Esophagus muscularis mucosa (tissue), 4 donors: ENCODE data around the gene NUP188. TPM values are rescaled to one million over a fixed set of nuclear protein-coding genes. Genes with fewer than 3 reads are reported as not detected.
A peak's percentile ranks its signal among the peaks of the same experiment; 100 is the strongest.

Experiments used
- DNase-seq: peaks from one replicate; pipeline ENCODE4 v3.0.0-alpha.2; 2017; ENCODE audit errors: extremely low spot score
- H3K27ac ChIP-seq, 4 donors: fragments of 200-600 bp; sonication (generic); replicated peaks in 1 of 4; 1 replicate in 3 of 4; 2 replicates in 1 of 4; pipeline ENCODE4 v1.5.1; 2016 to 2019; ENCODE audit warnings: mild to moderate bottlenecking in 1 of 4
- H3K27me3 ChIP-seq, 4 donors: fragments of 200-600 bp; sonication (generic); one replicate each; pipeline versions ENCODE4 v1.5.1 to v1.6.0; 2016 to 2019
- H3K36me3 ChIP-seq, 4 donors: fragments of 200-600 bp; sonication (generic); one replicate each; pipeline ENCODE4 v1.5.1; 2016 to 2019
- H3K4me1 ChIP-seq, 4 donors: fragments of 200-600 bp; sonication (generic); one replicate each; pipeline ENCODE4 v1.5.1; 2016 to 2019
- H3K4me3 ChIP-seq, 4 donors: fragments of 200-600 bp; sonication (generic); 1 replicate in 2 of 4; 2 replicates in 2 of 4; pipeline ENCODE4 v1.5.1; 2016 to 2019; ENCODE audit warnings: mild to moderate bottlenecking in 4 of 4, moderate library complexity in 1 of 4
- H3K9me3 ChIP-seq, 4 donors: fragments of 200-600 bp; sonication (generic); 1 replicate in 3 of 4; 2 replicates in 1 of 4; pipeline ENCODE4 v1.5.1; 2016 to 2019
- EP300 ChIP-seq: sonication (generic); formaldehyde crosslinking; IDR thresholded peaks from one replicate; pipeline ENCODE4 v1.6.1; 2017; ENCODE audit warnings: antibody characterized with exemption
- POLR2A ChIP-seq: fragments of 450-650 bp; IDR thresholded peaks from one replicate; pipeline ENCODE4 v1.6.1; 2017; ENCODE audit warnings: antibody characterized with exemption, moderate library complexity, mild to moderate bottlenecking, low read depth
- POLR2AphosphoS5 ChIP-seq, 2 donors: sonication (generic); formaldehyde crosslinking; IDR thresholded peaks; one replicate each; pipeline ENCODE4 v1.6.1; 2017; ENCODE audit warnings: antibody characterized with exemption in 2 of 2
- WGBS: methylation state at CpG from one replicate; pipeline ENCODE4 v1.1.5; 2018; 5-methylcytosine and 5-hydroxymethylcytosine counted together
- intact Hi-C: fragments of 100-400 bp; cut with DNase I; formaldehyde crosslinking; loops from one replicate; pipeline ENCODE4 v1.15.1; 2023
- total RNA-seq, 4 donors: library from RNA; depleted of rRNA; stranded (reverse); fragments of >200 nt; gene quantifications; one replicate each; pipeline versions ENCODE4 v1.1.0 to v1.2.1, GENCODE V29; 2016
- TF ChIP-seq, protein P1 (sequence below), 3 experiments: fragments of 200-600 bp in 2 of 3; fragments of 450-650 bp in 1 of 3; sonication (generic) in 2 of 3; IDR thresholded peaks; one replicate each; pipeline ENCODE4 v1.5.1; 2017 to 2019; ENCODE audit warnings: antibody characterized with exemption in 3 of 3, mild to moderate bottlenecking in 2 of 3, moderate library complexity in 1 of 3

NUP188 gene
- total RNA-seq, 4 donors from 2014 or later = 22.9 to 34.0 (median 29.4) TPM

- H3K36me3 ChIP-seq = peaks cover 77 to 100% (median 93%) of the 10 kb centered on the region in 4 donors
- 90% methylated on average over 3 of the region's 3 CpGs for WGBS
- TF ChIP-seq, protein P1, sequence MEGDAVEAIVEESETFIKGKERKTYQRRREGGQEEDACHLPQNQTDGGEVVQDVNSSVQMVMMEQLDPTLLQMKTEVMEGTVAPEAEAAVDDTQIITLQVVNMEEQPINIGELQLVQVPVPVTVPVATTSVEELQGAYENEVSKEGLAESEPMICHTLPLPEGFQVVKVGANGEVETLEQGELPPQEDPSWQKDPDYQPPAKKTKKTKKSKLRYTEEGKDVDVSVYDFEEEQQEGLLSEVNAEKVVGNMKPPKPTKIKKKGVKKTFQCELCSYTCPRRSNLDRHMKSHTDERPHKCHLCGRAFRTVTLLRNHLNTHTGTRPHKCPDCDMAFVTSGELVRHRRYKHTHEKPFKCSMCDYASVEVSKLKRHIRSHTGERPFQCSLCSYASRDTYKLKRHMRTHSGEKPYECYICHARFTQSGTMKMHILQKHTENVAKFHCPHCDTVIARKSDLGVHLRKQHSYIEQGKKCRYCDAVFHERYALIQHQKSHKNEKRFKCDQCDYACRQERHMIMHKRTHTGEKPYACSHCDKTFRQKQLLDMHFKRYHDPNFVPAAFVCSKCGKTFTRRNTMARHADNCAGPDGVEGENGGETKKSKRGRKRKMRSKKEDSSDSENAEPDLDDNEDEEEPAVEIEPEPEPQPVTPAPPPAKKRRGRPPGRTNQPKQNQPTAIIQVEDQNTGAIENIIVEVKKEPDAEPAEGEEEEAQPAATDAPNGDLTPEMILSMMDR (IDR thresholded peaks at IDR 0.05) = no peak
- TF ChIP-seq POLR2A (no peak), POLR2AphosphoS5 (IDR thresholded peaks at IDR 0.05) (no peak), EP300 (no peak)
Measured at GRCh38 chr9:128979111-128979510, 31.6 kb downstream of the NUP188 start.

DNA sequence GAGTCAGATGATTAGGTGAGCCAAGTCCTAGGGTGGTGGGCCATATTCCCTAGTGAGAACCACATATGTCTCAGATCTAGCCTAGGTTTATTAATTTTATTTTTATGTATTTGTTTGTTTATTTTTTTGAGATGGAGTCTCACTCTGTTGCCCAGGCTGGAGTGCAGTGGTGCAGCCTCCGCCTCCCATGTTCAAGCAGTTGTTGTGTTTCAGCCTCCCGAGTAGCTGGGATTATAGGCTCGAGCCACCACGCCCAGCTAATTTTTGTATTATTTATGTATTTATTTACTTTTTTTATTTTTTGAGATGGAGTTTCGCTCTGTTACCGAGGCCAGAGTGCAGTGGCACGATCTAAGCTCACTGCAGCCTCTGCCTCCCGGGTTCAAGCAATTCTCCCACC, 36.0 kb downstream of the NUP188 start:
- H3K9me3 ChIP-seq = no peaks in the 10 kb centered on the region
- H3K27me3 ChIP-seq = no peaks in the 10 kb centered on the region
- no peak overlapping the region for H3K27ac ChIP-seq
- no peak overlapping the region for H3K4me3 ChIP-seq
- TF ChIP-seq POLR2A (no peak), EP300 (no peak), POLR2AphosphoS5 (IDR thresholded peaks at IDR 0.05) (no peak)
- TF ChIP-seq, protein P1 (IDR thresholded peaks at IDR 0.05) = no peak
- DNase-seq = no peak
- peaks cover 87 to 100% (median 94%) of the 10 kb centered on the region in 4 donors for H3K36me3 ChIP-seq
- H3K4me1 ChIP-seq = peaks cover 0 to 7% (median 3%) of the 10 kb centered on the region in 4 donors
- intact Hi-C loops = no loop called here
- WGBS = 97% methylated on average over 8 of the region's 8 CpGs

More at GRCh38 chr9:128979111-128979510, 31.6 kb downstream of the NUP188 start:
- Histone ChIP-seq H3K27ac (no peak overlapping the region), H3K4me1 (no peaks in the 10 kb centered on the region), H3K4me3 (no peak overlapping the region), H3K27me3 (no peaks in the 10 kb centered on the region), H3K9me3 (no peaks in the 10 kb centered on the region)
- intact Hi-C loops = no loop called here
- no peak for DNase-seq

- Histone ChIP-seq H3K27ac (no peak overlapping the region), H3K4me1 (peaks cover 0 to 7% (median 3%) of the 10 kb centered on the region in 4 donors), H3K9me3 (no peaks in the 10 kb centered on the region), H3K36me3 (peaks cover 72 to 100% (median 90%) of the 10 kb centered on the region in 4 donors), H3K4me3 (no peak overlapping the region), H3K27me3 (no peaks in the 10 kb centered on the region)
- no peak for TF ChIP-seq POLR2A
- TF ChIP-seq POLR2AphosphoS5 (IDR thresholded peaks at IDR 0.05) = no peak
- TF ChIP-seq EP300 = no peak
- TF ChIP-seq, protein P1 (IDR thresholded peaks at IDR 0.05) = no peak
- 95% methylated on average over 5 of the region's 5 CpGs for WGBS
- intact Hi-C loops = no loop called here
- no peak for DNase-seq
Measured at GRCh38 chr9:128986671-128987070, 39.2 kb downstream of the NUP188 start.

DNA sequence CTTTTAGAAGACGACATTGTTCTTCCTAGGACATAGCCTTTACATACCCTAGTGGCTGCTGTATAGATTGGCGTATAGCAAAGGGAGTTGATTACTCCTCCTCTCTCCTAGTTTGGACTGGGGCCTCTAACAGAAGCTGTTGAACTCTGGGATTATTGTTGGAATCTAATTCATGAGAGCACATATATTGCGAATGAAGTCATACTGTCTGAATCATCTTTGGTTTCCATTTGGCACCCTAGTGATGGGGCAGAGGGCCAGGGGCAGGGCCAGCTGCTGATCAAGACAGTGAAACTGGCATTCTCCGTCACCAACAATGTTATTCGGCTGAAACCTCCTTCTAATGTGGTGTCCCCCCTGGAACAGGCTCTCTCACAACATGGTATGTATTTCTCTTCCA, 40.3 kb downstream of the NUP188 start:
- peaks cover 0 to 7% (median 3%) of the 10 kb centered on the region in 4 donors for H3K4me1 ChIP-seq
- H3K36me3 ChIP-seq = peaks cover 72 to 100% (median 89%) of the 10 kb centered on the region in 4 donors
- WGBS = 67% methylated on average over 5 of the region's 5 CpGs
- no peaks in the 10 kb centered on the region for H3K27me3 ChIP-seq
- H3K9me3 ChIP-seq = no peaks in the 10 kb centered on the region
- intact Hi-C loops = no loop called here
- H3K27ac ChIP-seq = peak overlapping the region in 2 of 4 donors; percentile 53 to 54
- no peak for TF ChIP-seq EP300
- TF ChIP-seq, protein P1 (IDR thresholded peaks at IDR 0.05) = no peak
- TF ChIP-seq POLR2A = no peak
- TF ChIP-seq POLR2AphosphoS5 (IDR thresholded peaks at IDR 0.05) = peak in 1 of 2 donors; percentile 49
- H3K4me3 ChIP-seq = no peak overlapping the region
- no peak for DNase-seq

GRCh38 chr9:128992995-128993394, 45.5 kb downstream of the NUP188 start:
- WGBS = 73% methylated on average over 7 of the region's 7 CpGs
- H3K36me3 ChIP-seq = peaks cover 52 to 100% (median 93%) of the 10 kb centered on the region in 4 donors
- intact Hi-C loops = no loop called here
- no peaks in the 10 kb centered on the region for H3K9me3 ChIP-seq
- H3K4me1 ChIP-seq = peaks cover 0 to under 1% (median 0%) of the 10 kb centered on the region in 4 donors
- no peaks in the 10 kb centered on the region for H3K27me3 ChIP-seq
- H3K27ac ChIP-seq = no peak overlapping the region
- DNase-seq = no peak
- TF ChIP-seq, protein P1 (IDR thresholded peaks at IDR 0.05) = peak in 1 of 3 experiments; percentile 15
- TF ChIP-seq POLR2A = no peak
- no peak overlapping the region for H3K4me3 ChIP-seq
